G401.6 (cell line): Measurements from ENCODE around the gene CCDC9B.

Source experiments
- FAIRE-seq: peaks from 2 replicates; lab custom pipeline; 2012; peaks lifted over from hg19 to GRCh38; lab: Jason Lieb, UNC

Gene CCDC9B

GRCh38 chr15:40307421-40308211 is 33.1 kb downstream of the CCDC9B start, which contains the start of gene PLCB2:
Gene PLCB2, minus strand, starts transcription at chr15:40307935. Its CDS starts 263 bp downstream, at chr15:40307672.
- no peak for FAIRE-seq

- no peak for FAIRE-seq
Observed at GRCh38 chr15:40306908-40307307, 33.8 kb downstream of the CCDC9B start.

GRCh38 chr15:40306371-40306770 is 34.4 kb downstream of the CCDC9B start:
- FAIRE-seq, result no peak

DNA sequence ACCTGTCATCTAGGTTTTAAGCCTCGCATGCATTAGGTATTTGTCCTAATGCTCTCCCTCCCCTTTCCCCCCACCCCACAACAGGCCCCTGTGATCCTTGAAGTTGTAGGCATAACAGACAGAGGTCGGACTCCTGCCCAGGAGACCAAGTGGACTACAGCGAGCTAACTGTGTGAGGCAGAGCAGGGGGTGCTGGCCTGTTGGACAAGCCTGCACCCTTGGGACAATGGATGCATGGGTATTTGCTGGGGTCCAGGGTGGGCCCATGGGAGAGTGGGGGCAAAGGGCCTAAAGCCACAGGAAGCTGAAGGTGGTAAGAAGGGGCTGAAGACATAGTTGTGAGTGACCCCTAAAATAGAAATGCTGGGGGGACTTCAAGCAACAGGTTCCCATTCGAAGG is 35.5 kb downstream of the CCDC9B start:
- no peak for FAIRE-seq

DNA sequence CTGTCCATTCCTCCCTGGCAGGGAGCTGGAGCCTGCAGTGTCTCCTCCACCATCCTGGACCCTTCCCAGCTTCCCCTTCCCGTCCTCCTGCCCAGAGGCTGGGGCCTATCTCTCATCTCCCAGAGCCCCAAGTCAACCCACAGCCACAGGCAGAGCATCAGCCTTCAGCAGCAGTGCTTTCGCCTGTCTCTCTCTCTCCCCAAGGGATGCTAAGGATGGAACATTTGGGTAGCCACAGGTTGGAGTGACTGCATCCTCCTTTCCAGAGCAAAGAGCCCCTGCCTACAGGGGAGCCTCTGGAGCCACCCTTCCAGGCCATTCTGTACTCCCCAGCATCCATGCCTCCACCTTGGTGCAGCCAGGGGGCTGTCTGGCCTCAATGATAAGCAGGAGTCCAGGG is 37.2 kb downstream of the CCDC9B start:
- no peak for FAIRE-seq

DNA sequence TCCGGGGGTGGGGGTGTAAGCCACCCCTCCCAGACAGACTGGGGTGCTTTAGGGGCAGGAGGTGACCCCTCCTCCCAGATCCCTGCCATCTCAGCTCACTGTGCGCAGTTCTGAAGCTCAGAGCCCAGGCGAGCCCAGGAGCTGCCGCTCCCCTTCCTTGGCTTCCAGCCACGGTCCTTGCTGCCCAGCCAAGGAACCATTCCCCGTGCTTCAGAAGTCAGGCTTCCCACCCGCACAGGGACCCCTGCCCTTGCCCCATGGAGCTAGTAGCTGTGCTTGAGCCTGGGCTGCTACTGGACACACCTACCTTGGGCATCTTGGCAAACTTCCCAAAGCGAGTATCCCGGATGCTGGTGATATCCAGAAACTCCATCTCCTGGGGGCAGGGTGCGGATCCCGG is 37.8 kb downstream of the CCDC9B start:
- FAIRE-seq, result no peak

DNA sequence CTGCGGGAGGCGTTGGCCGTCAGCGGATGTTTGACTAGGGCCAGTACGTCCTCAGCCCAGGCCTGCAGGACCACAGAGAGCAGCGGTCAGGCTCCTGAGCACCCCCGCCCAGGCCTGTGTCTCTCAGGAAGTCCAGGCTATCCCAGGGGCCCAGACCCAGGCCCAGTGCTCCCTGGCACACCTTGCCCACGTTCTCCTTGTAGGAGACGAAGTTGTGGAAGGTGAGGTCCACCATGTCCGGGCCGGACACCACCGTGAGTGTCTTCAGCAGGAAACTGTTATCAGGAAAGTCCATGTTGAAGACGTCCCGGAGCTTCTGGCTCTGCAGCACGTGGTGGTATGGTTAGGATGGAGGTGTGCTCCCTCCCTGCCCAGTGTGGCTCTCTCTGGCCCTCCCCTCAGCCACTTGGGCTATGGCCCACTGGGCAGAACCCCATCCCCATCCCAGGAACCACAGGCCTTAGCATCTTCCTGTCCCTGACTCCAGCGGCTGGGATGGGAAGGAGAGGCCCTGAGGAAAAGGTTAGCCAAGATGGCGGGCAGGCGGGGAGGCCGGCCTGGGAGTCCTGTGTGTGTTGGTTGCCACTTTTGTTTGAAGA is 38.4 kb downstream of the CCDC9B start:
- no peak for FAIRE-seq

DNA sequence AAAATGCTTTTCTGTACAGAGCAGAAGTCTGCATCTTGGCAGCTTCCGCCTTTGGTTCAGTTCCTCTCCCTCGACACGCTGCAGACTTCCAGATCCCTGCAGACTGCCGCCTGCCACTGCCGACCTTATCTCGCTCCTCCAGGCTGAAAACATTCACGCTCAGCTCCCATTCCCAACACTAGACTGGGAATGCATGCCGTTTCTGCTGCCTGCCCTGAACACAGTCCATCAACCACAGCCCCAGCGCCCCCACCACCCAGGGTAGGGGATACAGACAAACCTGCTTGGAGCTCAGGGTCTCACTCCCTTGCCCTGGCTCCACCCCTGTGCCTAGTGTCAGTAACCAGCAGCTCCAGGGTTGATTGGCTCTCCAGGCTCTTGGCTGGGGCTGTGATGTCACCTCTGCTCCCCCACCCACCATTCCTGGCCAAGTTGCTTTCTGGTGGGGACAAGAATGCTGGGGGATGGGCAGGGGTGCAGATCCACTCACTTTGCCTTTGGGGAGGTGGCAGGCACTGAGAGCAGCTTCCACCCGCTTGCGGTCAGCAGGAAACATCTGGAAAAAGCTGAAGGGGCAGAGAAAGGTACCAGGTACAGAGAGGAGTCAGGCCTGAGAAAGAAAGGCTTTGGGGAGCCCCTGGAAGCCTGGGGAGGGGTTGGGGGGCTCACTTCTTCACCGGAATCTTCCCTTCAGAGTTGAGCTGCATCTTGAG is 39.1 kb downstream of the CCDC9B start:
- no peak for FAIRE-seq

- FAIRE-seq, result no peak
Observed at GRCh38 chr15:40300771-40301170, 40.0 kb downstream of the CCDC9B start.

GRCh38 chr15:40300367-40300766 is 40.4 kb downstream of the CCDC9B start:
- FAIRE-seq, result no peak

DNA sequence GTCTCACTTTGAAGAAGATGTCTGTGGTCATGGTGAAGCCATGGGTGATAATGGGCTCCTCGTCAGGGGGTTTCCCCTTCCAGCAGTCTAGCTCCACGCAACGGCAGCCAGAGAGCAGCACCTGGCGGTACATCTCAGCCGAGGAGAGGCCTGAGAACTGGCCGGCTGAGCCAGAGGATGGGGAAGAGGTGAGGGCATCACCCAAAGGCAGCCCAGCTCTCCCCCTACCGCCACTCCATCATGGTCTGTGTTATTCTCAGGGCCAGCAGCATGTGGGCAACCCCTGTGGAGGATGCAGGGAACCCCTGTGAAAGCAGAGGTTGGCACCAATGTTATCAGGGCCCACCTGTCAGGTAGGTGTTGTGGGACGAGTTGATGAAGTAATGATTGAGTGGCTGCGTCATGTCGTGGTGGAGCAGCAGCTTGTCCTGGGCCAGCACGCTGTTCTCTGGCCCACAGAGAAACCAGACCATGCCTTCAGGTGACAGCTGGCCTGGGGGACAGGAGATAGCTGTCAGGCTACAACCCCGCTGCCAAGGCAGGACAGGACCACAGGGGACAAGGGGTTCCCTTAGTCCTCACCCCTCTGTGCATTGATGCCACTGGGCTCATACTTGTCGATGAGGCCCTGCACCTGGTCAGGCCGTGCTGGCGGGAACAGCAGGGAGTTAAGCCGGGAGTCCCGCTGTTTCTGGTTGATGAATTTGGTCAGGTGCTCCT is 42.4 kb downstream of the CCDC9B start:
- FAIRE-seq, result no peak

DNA sequence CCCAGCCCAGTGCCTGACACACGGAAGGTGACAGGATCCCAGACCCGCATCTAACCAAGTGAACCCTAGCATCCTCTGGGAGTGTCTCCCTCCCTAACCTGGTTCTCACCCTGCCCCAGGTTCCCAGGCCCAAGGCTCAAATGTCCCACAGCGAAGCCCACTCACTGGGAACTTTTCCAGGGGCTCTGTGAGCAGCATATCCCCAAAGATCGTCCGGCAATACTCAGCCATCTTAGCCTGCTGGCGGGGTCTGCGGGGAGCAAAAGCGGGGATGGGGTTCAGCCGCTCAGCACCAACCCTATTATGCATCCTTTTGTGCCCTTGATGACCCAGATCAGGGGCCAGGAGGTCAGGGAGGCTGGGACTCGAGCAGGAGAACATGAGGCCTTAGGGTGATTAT is 43.4 kb downstream of the CCDC9B start:
- no peak for FAIRE-seq

DNA sequence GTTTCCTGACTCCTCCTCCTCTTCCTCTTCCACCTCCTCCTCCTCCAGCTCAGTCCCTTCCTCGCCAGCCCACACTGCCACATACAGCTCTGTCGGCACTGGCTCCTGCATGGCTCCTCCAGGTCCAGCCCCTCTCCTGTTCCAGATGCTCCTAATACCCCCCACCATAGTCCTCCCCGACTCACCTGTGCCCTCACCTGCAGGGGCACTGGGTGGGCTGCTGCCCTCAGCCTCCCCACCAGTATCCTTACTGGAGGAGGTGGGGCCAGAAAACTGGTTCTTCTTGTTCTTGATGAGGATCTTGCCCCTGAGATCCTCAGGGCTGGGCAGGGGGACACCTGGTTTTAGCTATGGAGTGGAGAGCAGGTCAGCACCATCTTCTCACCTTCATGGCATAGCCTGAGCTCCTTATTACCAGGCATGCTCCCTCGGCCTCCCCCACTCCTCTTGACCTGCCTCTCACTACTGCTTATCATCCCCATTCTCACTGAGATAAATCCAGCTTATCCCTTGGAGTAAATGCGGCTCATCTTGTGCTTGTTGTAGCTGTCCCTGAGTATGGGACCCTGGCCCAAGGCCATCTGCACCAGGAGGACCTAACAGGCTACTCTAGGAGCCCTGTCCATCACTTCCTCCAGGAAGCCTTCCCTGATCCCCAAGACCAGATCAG is 44.0 kb downstream of the CCDC9B start:
- FAIRE-seq, result no peak

DNA sequence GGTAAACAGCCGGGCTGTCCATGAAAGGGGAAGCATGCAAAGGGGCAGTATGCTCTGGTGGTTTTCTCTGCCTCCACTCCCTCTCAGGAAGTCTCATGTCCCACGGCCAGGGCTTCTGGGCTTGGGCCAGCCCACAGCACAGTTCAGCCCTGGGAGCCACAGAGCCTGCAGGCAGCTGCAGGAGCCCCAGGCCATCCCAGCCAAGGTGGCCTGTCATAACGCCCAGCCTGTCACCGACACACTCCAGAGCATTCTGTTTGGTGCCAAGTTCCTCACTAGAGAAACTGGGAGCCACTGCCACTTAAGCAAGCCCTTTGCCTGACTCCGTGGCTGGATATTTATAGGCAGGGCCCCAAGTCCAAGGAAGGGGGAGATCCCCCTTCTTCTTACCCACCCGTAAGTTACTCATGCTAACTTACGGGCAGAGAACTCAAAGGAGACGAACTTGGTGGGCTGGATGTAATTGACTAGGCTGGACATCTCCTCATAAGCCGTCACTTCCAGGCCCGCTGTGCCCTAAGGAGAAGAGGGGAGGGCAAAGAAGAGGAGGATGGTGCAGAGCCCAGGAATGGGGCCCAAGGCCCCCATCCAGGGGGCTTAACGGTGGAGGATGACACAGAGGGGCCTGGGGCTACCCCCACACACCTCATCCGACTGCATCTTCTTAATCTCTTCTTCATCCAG is 44.7 kb downstream of the CCDC9B start:
- no peak for FAIRE-seq

DNA sequence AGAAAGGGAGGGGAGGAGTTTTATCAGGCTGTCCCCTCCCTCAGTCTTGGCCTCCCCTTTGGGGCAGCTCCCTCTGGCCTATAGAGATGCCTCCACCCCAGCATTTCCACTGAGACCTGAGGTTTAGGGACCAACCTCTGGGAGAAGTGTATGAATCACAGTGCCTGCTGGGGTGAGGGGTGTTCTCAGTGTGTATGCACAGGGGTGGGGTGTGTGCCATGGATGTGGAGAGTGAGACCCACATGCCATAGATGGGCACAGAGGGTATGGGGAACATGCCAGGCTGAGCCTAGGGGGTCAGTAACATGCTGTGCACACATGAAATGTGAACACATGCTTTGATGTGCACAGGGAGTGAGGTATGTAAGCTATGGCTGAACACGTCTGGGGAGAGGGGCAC is 45.4 kb downstream of the CCDC9B start:
- FAIRE-seq, result no peak

DNA sequence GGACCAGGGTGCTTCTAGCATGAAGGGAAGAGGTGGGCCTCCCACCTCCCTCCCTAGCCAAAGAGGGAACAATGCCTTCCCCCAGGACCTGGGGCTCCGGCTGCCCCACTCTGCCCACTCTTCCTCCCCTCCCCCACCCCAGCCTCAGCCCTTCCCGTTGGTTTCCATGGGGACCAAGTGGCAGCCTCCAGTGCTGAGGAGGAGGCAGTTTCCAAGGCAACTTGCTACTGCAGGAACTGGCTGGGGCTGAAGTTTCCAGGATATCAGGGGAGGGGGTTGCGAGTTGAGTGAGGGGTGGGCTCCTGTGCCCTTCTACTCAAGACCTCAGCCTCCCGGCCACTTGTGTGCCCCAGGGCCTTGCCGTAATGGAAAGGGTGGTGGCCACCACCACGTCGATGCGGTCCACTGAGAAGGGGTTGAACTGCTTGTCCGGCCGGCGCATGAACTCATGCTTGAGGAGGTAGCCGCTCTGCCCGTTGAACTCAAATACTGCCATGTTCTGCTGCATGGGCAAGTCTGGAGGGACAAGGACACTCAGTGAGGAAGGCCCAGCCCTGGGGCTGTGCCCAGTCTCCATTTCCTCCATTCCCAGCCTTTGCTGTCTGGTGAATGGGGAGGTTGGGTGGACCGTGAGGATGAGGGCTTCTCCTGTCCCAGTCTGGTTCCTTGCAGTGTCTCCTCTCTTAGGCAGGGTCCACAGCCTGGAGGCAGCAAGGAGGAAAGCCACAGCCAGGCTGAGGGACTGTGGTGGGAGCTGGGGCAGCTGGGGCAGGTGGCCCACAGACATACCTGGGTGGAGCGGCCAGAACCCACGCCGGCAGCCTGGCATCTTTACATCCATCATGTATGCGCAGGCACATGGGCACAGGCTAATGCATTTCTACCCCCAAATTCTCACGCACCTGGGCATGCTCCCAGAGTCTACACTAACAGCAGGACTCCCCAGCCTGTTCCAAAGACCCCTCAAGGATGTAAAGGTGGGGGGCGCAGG is 46.5 kb downstream of the CCDC9B start:
- FAIRE-seq, result no peak

- FAIRE-seq, result no peak
Observed at GRCh38 chr15:40293006-40293405, 47.7 kb downstream of the CCDC9B start.

- no peak for FAIRE-seq
Observed at GRCh38 chr15:40292246-40292645, 48.5 kb downstream of the CCDC9B start.

- no peak for FAIRE-seq
Observed at GRCh38 chr15:40290918-40291574, 49.7 kb downstream of the CCDC9B start.

GRCh38 chr15:40290545-40290917 is 50.2 kb downstream of the CCDC9B start:
- FAIRE-seq, result no peak
